CD14-positive monocyte (primary cell): Measurements from ENCODE around the gene PCDHGA2. TPM values are rescaled to one million over a fixed set of nuclear protein-coding genes. Genes with fewer than 3 reads are reported as not detected.
"Not testable (repeated sequence)": the region's sequence is repeated elsewhere in the genome, so short reads cannot be mapped to it uniquely, and the experiment has no call there.

Experiments used
- DNase-seq, 3 donors: peaks; one replicate each; pipeline ENCODE4 v3.0.0-alpha.2; 2011 to 2022
- H2AFZ ChIP-seq: 2 replicates; pipeline ENCODE4 v1.6.0; 2012; ENCODE audit warnings: mild to moderate bottlenecking, low read depth, low read length, inconsistent platforms; ENCODE audit not compliant: insufficient read depth, poor library complexity, severe bottlenecking
- H3K27ac ChIP-seq, 2 donors: 1 replicate in 1 of 2; 2 replicates in 1 of 2; pipeline ENCODE4 v1.5.1; 2012 to 2013; ENCODE audit warnings: low read length in 2 of 2, control low read depth in 1 of 2, inconsistent platforms in 1 of 2, low read depth in 1 of 2, mild to moderate bottlenecking in 1 of 2
- H3K27me3 ChIP-seq, 2 donors: one replicate each; pipeline versions ENCODE4 v1.6.0 to v1.6.1; 2011 to 2013; ENCODE audit warnings: low read length in 2 of 2; ENCODE audit not compliant: control insufficient read depth in 2 of 2, insufficient read depth in 2 of 2
- H3K36me3 ChIP-seq, 2 donors: replicated peaks in 1 of 2; 1 replicate in 1 of 2; 2 replicates in 1 of 2; pipeline versions ENCODE4 v1.5.1 to v1.6.1; 2012 to 2013; ENCODE audit warnings: low read length in 2 of 2, control low read depth in 1 of 2, inconsistent platforms in 1 of 2, mild to moderate bottlenecking in 1 of 2; ENCODE audit not compliant: insufficient read depth in 2 of 2, control insufficient read depth in 1 of 2
- H3K4me1 ChIP-seq, 2 donors: 1 replicate in 1 of 2; 2 replicates in 1 of 2; pipeline versions ENCODE4 v1.5.1 to v1.6.1; 2012 to 2013; ENCODE audit warnings: low read length in 2 of 2, control low read depth in 1 of 2, inconsistent platforms in 1 of 2, mild to moderate bottlenecking in 1 of 2, moderate library complexity in 1 of 2; ENCODE audit not compliant: insufficient read depth in 2 of 2, control insufficient read depth in 1 of 2
- H3K4me2 ChIP-seq: replicated peaks from 2 replicates; pipeline ENCODE3; 2012; ENCODE audit warnings: low read length, moderate library complexity, mild to moderate bottlenecking; ENCODE audit not compliant: poor library complexity, severe bottlenecking; ENCODE audit errors: extremely low read depth
- H3K4me3 ChIP-seq, 3 experiments: fragments of 200-600 bp in 1 of 3; sonication (generic) in 1 of 3; replicated peaks in 1 of 3; 1 replicate in 2 of 3; 2 replicates in 1 of 3; pipeline ENCODE4 v1.5.1; 2011 to 2013; ENCODE audit warnings: low read length in 3 of 3, mild to moderate bottlenecking in 3 of 3, control low read depth in 2 of 3, low read depth in 2 of 3, inconsistent platforms in 1 of 3, moderate library complexity in 1 of 3
- H3K79me2 ChIP-seq: 2 replicates; pipeline ENCODE4 v1.6.0; 2012; ENCODE audit warnings: mild to moderate bottlenecking, control low read depth, inconsistent platforms, low read length, moderate library complexity; ENCODE audit not compliant: insufficient read depth
- H3K9ac ChIP-seq: 2 replicates; pipeline ENCODE4 v1.6.0; 2017; ENCODE audit warnings: low read length, mild to moderate bottlenecking; ENCODE audit not compliant: insufficient read depth, poor library complexity, severe bottlenecking
- H3K9me3 ChIP-seq, 2 donors: replicated peaks in 1 of 2; 1 replicate in 1 of 2; 2 replicates in 1 of 2; pipeline versions ENCODE4 v1.5.1 to v1.6.1; 2012 to 2013; ENCODE audit warnings: low read length in 2 of 2, control low read depth in 1 of 2; ENCODE audit not compliant: control insufficient read depth in 1 of 2, insufficient read depth in 1 of 2
- H4K20me1 ChIP-seq: 2 replicates; pipeline ENCODE4 v1.6.0; 2012; ENCODE audit warnings: mild to moderate bottlenecking, low read length, control low read depth, moderate library complexity; ENCODE audit not compliant: insufficient read depth
- H3K27ac Mint-ChIP-seq, 7 donors: one replicate each; pipeline ENCODE4 v1.8.0; 2020; ENCODE audit warnings: mild to moderate bottlenecking in 7 of 7, mixed read lengths in 7 of 7, moderate library complexity in 6 of 7, inconsistent platforms in 2 of 7
- H3K27me3 Mint-ChIP-seq, 3 donors: one replicate each; pipeline ENCODE4 v1.8.0; 2021 to 2022; ENCODE audit warnings: low read depth in 3 of 3, mild to moderate bottlenecking in 3 of 3, mixed read lengths in 3 of 3, moderate library complexity in 3 of 3, inconsistent platforms in 1 of 3
- H3K36me3 Mint-ChIP-seq, 2 donors: one replicate each; pipeline ENCODE4 v1.8.0; 2020; ENCODE audit warnings: mixed read lengths in 2 of 2, inconsistent platforms in 1 of 2, mild to moderate bottlenecking in 1 of 2
- H3K4me1 Mint-ChIP-seq: one replicate; pipeline ENCODE4 v1.8.0; 2020; ENCODE audit warnings: mild to moderate bottlenecking, mixed read lengths
- H3K4me3 Mint-ChIP-seq, 2 donors: one replicate each; pipeline ENCODE4 v1.8.0; 2020; ENCODE audit warnings: mild to moderate bottlenecking in 2 of 2, mixed read lengths in 2 of 2, moderate library complexity in 1 of 2
- H3K9me3 Mint-ChIP-seq, 7 donors: one replicate each; pipeline ENCODE4 v1.8.0; 2020 to 2022; ENCODE audit warnings: mixed read lengths in 7 of 7, mild to moderate bottlenecking in 6 of 7, moderate library complexity in 6 of 7, inconsistent platforms in 2 of 7
- WGBS: methylation state at CpG from one replicate; pipeline ENCODE4 v1.1.5; 2013; ENCODE audit warnings: missing lambda C conversion rate; ENCODE audit not compliant: insufficient coverage; 5-methylcytosine and 5-hydroxymethylcytosine counted together
- intact Hi-C, 2 donors: fragments of 100-400 bp; cut with micrococcal nuclease; formaldehyde crosslinking; loops; one replicate each; pipeline versions ENCODE4 v1.15.0 to v1.15.1; 2023
- polyA plus RNA-seq, 3 donors: library from polyadenylated mRNA; depleted of rRNA in 1 of 3; unstranded in 2 of 3; stranded (reverse) in 1 of 3; fragments of 300-500 nt in 2 of 3; fragments of >200 nt in 1 of 3; fragmentation: Illumina TruSeq in 2 of 3; gene quantifications; 1 replicate in 2 of 3; 2 replicates in 1 of 3; pipeline ENCODE4 v1.2.3, GENCODE V29; 2012 to 2021
- TF ChIP-seq, protein P1 (sequence below): fragments of 200-600 bp; IDR thresholded peaks from one replicate; pipeline ENCODE4 v1.8.0; 2022; ENCODE audit warnings: antibody characterized with exemption, mild to moderate bottlenecking

Gene PCDHGA2
- polyA plus RNA-seq, 3 donors = not detected

DNA sequence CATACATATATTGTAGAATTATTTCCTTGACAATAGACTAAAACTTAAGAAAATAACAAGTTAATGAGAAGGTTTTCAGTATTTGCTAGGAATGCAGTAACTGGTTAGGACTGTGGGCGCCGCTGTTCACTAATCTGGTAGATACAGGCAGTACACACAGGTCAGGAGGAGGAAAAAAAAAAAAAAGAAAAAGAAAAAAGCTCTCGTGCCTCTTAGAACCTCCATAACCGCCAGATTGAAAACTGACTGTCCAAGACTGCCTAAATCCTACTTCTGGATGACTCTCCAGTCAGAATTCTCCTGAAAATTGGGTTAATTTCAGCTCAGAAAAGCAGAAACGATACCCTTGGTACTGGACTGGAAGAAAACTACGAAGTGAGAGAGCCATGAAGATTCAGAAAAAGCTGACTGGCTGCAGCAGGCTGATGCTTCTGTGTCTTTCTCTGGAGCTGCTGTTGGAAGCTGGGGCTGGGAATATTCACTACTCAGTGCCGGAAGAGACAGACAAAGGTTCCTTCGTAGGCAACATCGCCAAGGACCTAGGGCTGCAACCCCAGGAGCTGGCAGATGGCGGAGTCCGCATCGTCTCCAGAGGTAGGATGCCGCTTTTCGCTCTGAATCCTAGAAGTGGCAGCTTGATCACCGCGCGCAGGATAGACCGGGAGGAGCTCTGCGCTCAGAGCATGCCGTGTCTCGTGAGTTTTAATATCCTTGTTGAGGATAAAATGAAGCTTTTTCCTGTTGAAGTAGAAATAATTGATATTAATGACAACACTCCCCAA lies 8.1 kb upstream of the PCDHGA2 start, which contains the start of gene PCDHGA1:
Gene PCDHGA1, plus strand, starts transcription at position 216 of the 782 bp plus-strand sequence.
- Histone ChIP-seq H3K4me1 (no peaks in the 10 kb centered on the region), H3K4me2 (no peak within 1 kb of the TSS), H3K9ac (no peak within 1 kb of the TSS), H3K4me3 (no peak within 1 kb of the TSS), H3K27ac (no peak within 1 kb of the TSS), H4K20me1 (no peaks in the 10 kb centered on the region), H3K36me3 (no peaks in the 10 kb centered on the region), H2AFZ (peak within 1 kb of the TSS; percentile 6), H3K27me3 (peaks cover 49 to 82% of the 10 kb centered on the region in 2 donors), H3K79me2 (no peaks in the 10 kb centered on the region), H3K9me3 (peaks cover 48 to 63% of the 10 kb centered on the region in 2 donors)
- H3K27me3 Mint-ChIP-seq = peaks cover 30 to 75% (median 63%) of the 10 kb centered on the region in 3 donors
- WGBS = 23% methylated on average over 14 of the region's 21 CpGs
- peak within 1 kb of the TSS in 1 of 2 donors; percentile 51 for H3K4me3 Mint-ChIP-seq
- peaks cover 19 to 78% (median 66%) of the 10 kb centered on the region in 7 donors for H3K9me3 Mint-ChIP-seq
- H3K4me1 Mint-ChIP-seq = peaks cover 5% of the 10 kb centered on the region
- TF ChIP-seq, protein P1, sequence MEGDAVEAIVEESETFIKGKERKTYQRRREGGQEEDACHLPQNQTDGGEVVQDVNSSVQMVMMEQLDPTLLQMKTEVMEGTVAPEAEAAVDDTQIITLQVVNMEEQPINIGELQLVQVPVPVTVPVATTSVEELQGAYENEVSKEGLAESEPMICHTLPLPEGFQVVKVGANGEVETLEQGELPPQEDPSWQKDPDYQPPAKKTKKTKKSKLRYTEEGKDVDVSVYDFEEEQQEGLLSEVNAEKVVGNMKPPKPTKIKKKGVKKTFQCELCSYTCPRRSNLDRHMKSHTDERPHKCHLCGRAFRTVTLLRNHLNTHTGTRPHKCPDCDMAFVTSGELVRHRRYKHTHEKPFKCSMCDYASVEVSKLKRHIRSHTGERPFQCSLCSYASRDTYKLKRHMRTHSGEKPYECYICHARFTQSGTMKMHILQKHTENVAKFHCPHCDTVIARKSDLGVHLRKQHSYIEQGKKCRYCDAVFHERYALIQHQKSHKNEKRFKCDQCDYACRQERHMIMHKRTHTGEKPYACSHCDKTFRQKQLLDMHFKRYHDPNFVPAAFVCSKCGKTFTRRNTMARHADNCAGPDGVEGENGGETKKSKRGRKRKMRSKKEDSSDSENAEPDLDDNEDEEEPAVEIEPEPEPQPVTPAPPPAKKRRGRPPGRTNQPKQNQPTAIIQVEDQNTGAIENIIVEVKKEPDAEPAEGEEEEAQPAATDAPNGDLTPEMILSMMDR = peak; percentile 51
- H3K36me3 Mint-ChIP-seq = peaks cover 0 to 3% of the 10 kb centered on the region in 2 donors
- H3K27ac Mint-ChIP-seq = no peak within 1 kb of the TSS
- intact Hi-C loops = no loop called here
- no peak for DNase-seq

DNA sequence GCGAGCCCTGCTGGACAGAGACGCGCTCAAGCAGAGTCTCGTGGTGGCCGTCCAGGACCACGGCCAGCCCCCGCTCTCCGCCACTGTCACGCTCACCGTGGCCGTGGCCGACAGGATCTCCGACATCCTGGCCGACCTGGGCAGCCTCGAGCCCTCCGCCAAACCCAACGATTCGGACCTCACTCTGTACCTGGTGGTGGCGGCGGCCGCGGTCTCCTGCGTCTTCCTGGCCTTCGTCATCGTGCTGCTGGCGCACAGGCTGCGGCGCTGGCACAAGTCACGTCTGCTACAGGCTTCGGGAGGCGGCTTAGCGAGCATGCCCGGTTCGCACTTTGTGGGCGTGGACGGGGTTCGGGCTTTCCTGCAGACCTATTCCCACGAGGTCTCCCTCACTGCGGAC lies 6.0 kb upstream of the PCDHGA2 start:
- WGBS = 42% methylated on average over 29 of the region's 39 CpGs
- H3K4me1 Mint-ChIP-seq, H4K20me1 ChIP-seq, intact Hi-C loops, H3K4me2 ChIP-seq, H2AFZ ChIP-seq, H3K9ac ChIP-seq, H3K4me1 ChIP-seq, H3K4me3 ChIP-seq, H3K27ac ChIP-seq, H3K79me2 ChIP-seq, H3K27ac Mint-ChIP-seq, DNase-seq, H3K36me3 ChIP-seq, H3K36me3 Mint-ChIP-seq: not testable (repeated sequence)
- peaks cover 28 to 79% (median 62%) of the 10 kb centered on the region in 3 donors for H3K27me3 Mint-ChIP-seq
- Histone ChIP-seq H3K9me3 (peaks cover 33 to 57% of the 10 kb centered on the region in 2 donors), H3K27me3 (peaks cover 38 to 84% of the 10 kb centered on the region in 2 donors)
- H3K4me3 Mint-ChIP-seq = peak overlapping the region in 1 of 2 donors; percentile 62
- peaks cover 15 to 80% (median 52%) of the 10 kb centered on the region in 7 donors for H3K9me3 Mint-ChIP-seq

DNA sequence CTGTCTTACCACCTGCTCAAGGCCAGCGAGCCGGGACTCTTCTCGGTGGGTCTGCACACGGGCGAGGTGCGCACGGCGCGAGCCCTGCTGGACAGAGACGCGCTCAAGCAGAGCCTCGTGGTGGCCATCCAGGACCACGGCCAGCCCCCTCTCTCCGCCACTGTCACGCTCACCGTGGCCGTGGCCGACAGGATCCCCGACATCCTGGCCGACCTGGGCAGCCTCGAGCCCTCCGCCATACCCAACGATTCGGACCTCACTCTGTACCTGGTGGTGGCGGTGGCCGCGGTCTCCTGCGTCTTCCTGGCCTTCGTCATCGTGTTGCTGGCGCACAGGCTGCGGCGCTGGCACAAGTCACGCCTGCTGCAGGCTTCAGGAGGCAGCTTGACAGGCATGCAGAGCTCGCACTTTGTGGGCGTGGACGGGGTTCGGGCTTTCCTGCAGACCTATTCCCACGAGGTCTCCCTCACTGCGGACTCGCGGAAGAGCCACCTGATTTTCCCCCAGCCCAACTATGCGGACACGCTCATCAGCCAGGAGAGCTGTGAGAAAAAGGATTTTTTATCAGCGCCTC lies 2.3 kb downstream of the PCDHGA2 start:
- H3K36me3 Mint-ChIP-seq, H3K27ac ChIP-seq, H3K4me3 ChIP-seq, H3K9ac ChIP-seq, H2AFZ ChIP-seq, DNase-seq, intact Hi-C loops, H3K27ac Mint-ChIP-seq, H3K4me1 ChIP-seq, H3K4me1 Mint-ChIP-seq, H3K4me2 ChIP-seq, H3K36me3 ChIP-seq, H4K20me1 ChIP-seq, H3K79me2 ChIP-seq: not testable (repeated sequence)
- Histone ChIP-seq H3K27me3 (peaks cover 13 to 74% of the 10 kb centered on the region in 2 donors), H3K9me3 (peaks cover 49 to 61% of the 10 kb centered on the region in 2 donors)
- H3K9me3 Mint-ChIP-seq = peaks cover 41 to 79% (median 70%) of the 10 kb centered on the region in 7 donors
- peaks cover 36 to 83% (median 65%) of the 10 kb centered on the region in 3 donors for H3K27me3 Mint-ChIP-seq
- WGBS = 58% methylated on average over 16 of the region's 45 CpGs
- H3K4me3 Mint-ChIP-seq = peak overlapping the region in 1 of 2 donors; percentile 28
